Astrocyte of the cerebellum (primary cell): ENCODE data around the gene COMMD1.

Source experiments
- DNase-seq: peaks from one replicate; pipeline ENCODE4 v3.0.0-alpha.2; 2011; ENCODE audit warnings: low read depth
- H3K4me3 ChIP-seq: 2 replicates; pipeline ENCODE4 v1.5.1; 2011; ENCODE audit warnings: mild to moderate bottlenecking, low read depth, low read length, moderate library complexity
- CTCF ChIP-seq: IDR thresholded peaks from 2 replicates; pipeline ENCODE4 v1.5.1; 2012; ENCODE audit warnings: low read length, low read depth, moderate library complexity, mild to moderate bottlenecking; ENCODE audit errors: missing control alignments
- in situ Hi-C: cut with HindIII; loops from 2 replicates; pipeline ENCODE4 v1.10.0; 2017; ENCODE audit warnings: low sequenced_read_pairs

COMMD1 gene

GRCh38 chr2:61984682-61985081, 79.2 kb downstream of the COMMD1 start:
- no peak for DNase-seq
- in situ Hi-C loops, result no loop called here
- no peak for TF ChIP-seq CTCF
- no peak overlapping the region for H3K4me3 ChIP-seq

GRCh38 chr2:61988462-61989366, 83.2 kb downstream of the COMMD1 start:
- in situ Hi-C loops, result no loop called here
- DNase-seq, result peak; percentile 18
- TF ChIP-seq CTCF, result no peak
- no peak overlapping the region for H3K4me3 ChIP-seq

- in situ Hi-C loops, result no loop called here
- DNase-seq, result peak; percentile 45
- peak; percentile 80 for TF ChIP-seq CTCF
- no peak overlapping the region for H3K4me3 ChIP-seq
Observed at GRCh38 chr2:61993422-61994024, 88.0 kb downstream of the COMMD1 start.

- DNase-seq, result no peak
- TF ChIP-seq CTCF, result no peak
Observed at GRCh38 chr2:61994531-61994930, 89.1 kb downstream of the COMMD1 start.

GRCh38 chr2:61995065-61995464, 89.6 kb downstream of the COMMD1 start:
- TF ChIP-seq CTCF, result no peak
- no peak overlapping the region for H3K4me3 ChIP-seq
- in situ Hi-C loops, result no loop called here
- no peak for DNase-seq

More at GRCh38 chr2:61994531-61994930, 89.1 kb downstream of the COMMD1 start:
- in situ Hi-C loops, result no loop called here
- H3K4me3 ChIP-seq, result no peak overlapping the region

- H3K4me3 ChIP-seq, result no peak overlapping the region
- no peak for DNase-seq
- in situ Hi-C loops, result no loop called here
- TF ChIP-seq CTCF, result no peak
Observed at GRCh38 chr2:61995515-61995914, 90.0 kb downstream of the COMMD1 start.
